Left ventricle myocardium inferior (tissue), 1 donor: ENCODE data around the gene DDX23. TPM values are rescaled to one million over a fixed set of nuclear protein-coding genes. Genes with fewer than 3 reads are reported as not detected.
"Not testable (repeated sequence)": the region's sequence is repeated elsewhere in the genome, so short reads cannot be mapped to it uniquely, and the experiment has no call there.

ENCODE experiments used
- DNase-seq: peaks from one replicate; pipeline ENCODE4 v3.0.0-alpha.2; 2020
- H3K27ac ChIP-seq: fragments of 200-600 bp; replicated peaks from 2 replicates; pipeline ENCODE4 v1.8.0; 2021
- H3K27me3 ChIP-seq: fragments of 200-600 bp; 2 replicates; pipeline ENCODE4 v1.8.0; 2021; ENCODE audit warnings: low read depth
- H3K36me3 ChIP-seq: fragments of 200-600 bp; 2 replicates; pipeline ENCODE4 v1.8.0; 2021
- H3K4me1 ChIP-seq: fragments of 200-600 bp; 2 replicates; pipeline ENCODE4 v1.8.0; 2021
- H3K4me3 ChIP-seq: fragments of 200-600 bp; 2 replicates; pipeline ENCODE4 v1.8.0; 2021; ENCODE audit warnings: mild to moderate bottlenecking, moderate library complexity
- H3K9me3 ChIP-seq: fragments of 200-600 bp; replicated peaks from 2 replicates; pipeline ENCODE4 v1.8.0; 2021
- intact Hi-C: fragments of 100-400 bp; cut with micrococcal nuclease; formaldehyde crosslinking; loops from one replicate; pipeline ENCODE4 v1.11.0; 2022
- total RNA-seq: library from RNA; stranded (reverse); fragmentation: NEBNext Ultra II Directional; extraction: Animal tissue kit (Norgen Biotek cat#: 25700); gene quantifications from one replicate; pipeline ENCODE4 v1.2.1, GENCODE V29; 2021
- TF ChIP-seq, protein P1 (sequence below): fragments of 200-600 bp; IDR thresholded peaks from 2 replicates; pipeline ENCODE4 v1.8.0; 2021; ENCODE audit warnings: antibody characterized with exemption, mild to moderate bottlenecking, borderline replicate concordance
- donor health status: DM: no; HTN: yes; CAD: no; lungs with severe emphysema.

Gene DDX23
- total RNA-seq, 1 donor from 2014 or later, result 36.6 TPM

DNA sequence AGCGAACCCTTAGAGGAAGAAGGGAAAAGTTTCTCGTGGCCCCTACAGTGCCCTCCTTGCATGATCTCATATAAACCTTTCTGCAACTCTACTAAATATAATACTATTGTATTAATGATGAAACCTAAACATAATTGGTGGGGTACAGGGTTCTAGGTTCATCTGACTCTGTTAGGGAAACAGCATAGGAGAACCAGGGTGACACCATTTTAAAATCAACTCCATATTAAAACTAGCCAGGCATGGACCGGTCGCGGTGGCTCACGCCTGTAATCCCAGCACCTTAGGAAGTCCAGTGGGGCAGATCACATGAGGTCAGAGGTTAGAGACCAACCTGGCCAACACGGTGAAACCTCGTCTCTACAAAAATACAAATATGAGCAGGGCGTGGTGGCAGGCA is 28.7 kb upstream of the DDX23 start:
- H3K9me3 ChIP-seq, result no peaks in the 10 kb centered on the region
- TF ChIP-seq, protein P1, sequence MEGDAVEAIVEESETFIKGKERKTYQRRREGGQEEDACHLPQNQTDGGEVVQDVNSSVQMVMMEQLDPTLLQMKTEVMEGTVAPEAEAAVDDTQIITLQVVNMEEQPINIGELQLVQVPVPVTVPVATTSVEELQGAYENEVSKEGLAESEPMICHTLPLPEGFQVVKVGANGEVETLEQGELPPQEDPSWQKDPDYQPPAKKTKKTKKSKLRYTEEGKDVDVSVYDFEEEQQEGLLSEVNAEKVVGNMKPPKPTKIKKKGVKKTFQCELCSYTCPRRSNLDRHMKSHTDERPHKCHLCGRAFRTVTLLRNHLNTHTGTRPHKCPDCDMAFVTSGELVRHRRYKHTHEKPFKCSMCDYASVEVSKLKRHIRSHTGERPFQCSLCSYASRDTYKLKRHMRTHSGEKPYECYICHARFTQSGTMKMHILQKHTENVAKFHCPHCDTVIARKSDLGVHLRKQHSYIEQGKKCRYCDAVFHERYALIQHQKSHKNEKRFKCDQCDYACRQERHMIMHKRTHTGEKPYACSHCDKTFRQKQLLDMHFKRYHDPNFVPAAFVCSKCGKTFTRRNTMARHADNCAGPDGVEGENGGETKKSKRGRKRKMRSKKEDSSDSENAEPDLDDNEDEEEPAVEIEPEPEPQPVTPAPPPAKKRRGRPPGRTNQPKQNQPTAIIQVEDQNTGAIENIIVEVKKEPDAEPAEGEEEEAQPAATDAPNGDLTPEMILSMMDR, result no peak
- no peak overlapping the region for H3K27ac ChIP-seq
- DNase-seq, result no peak
- no peaks in the 10 kb centered on the region for H3K36me3 ChIP-seq
- intact Hi-C loops, result no loop called here
- peaks cover 21% of the 10 kb centered on the region for H3K4me1 ChIP-seq
- peaks cover 22% of the 10 kb centered on the region for H3K27me3 ChIP-seq
- H3K4me3 ChIP-seq, result no peak overlapping the region

- TF ChIP-seq, protein P1, result no peak
- no peaks in the 10 kb centered on the region for H3K36me3 ChIP-seq
- H3K4me1 ChIP-seq, result peaks cover 18% of the 10 kb centered on the region
- H3K4me3 ChIP-seq, result no peak overlapping the region
- intact Hi-C loops, result no loop called here
- H3K27ac ChIP-seq, result no peak overlapping the region
- no peak for DNase-seq
- H3K9me3 ChIP-seq, result no peaks in the 10 kb centered on the region
- peaks cover 22% of the 10 kb centered on the region for H3K27me3 ChIP-seq
These were observed 26.6 kb upstream of the DDX23 start for GRCh38 chr12:48878548-48878947.

DNA sequence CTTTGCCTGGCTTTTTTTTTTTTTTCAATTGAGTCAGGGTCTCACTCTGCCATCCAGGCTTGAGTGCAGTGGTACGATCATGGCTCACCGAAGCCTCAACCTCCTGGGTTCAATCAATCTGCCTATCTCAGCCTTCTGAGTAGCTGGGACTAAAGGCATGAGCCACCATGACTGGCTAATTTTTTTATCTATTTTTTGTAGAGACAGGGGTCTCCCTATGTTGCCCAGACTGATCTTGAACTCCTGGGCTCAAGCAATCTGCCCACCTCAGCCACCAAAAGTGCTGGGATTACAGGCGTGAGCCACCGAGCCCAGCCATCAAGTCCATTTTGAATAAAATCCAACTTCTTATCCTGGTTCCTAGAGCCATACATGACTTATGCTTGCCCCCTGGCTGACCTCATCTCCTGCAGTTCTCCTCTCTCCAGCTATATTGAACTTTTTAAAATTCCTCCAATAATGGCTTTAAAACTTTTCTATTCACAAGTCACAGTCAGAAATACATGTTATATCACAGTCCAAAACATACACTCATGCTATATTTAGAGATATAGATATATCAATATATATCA is 24.1 kb upstream of the DDX23 start:
- Histone ChIP-seq H3K4me3 (no peak overlapping the region), H3K36me3 (no peaks in the 10 kb centered on the region), H3K27ac (no peak overlapping the region), H3K4me1 (no peaks in the 10 kb centered on the region), H3K27me3 (peaks cover 18% of the 10 kb centered on the region), H3K9me3 (no peaks in the 10 kb centered on the region)
- no peak for DNase-seq
- intact Hi-C loops, result no loop called here
- TF ChIP-seq, protein P1, result no peak

GRCh38 chr12:48873534-48873933 is 21.6 kb upstream of the DDX23 start:
- H3K4me3 ChIP-seq, intact Hi-C loops, H3K9me3 ChIP-seq, H3K4me1 ChIP-seq, H3K36me3 ChIP-seq, H3K27me3 ChIP-seq, DNase-seq, H3K27ac ChIP-seq: not testable (repeated sequence)

DNA sequence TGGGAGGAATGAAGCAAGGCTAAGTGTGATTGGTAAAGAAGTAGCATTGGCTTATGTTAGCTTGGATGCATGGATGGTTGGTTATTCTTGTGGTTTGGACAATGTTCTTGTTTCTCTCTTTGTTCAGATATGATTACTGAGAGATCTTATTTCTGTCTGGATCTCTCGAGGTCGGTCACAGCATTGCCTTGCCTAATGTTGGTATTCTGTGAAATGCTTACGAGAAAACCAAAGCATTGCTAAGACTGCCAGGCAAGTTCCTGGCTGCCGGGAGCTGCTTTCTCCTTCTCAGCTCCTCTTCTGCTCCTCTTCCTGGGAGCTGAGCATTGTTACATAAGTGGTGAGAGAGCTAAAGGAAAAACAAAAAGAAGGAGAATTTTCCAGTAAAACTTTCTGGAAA is 21.1 kb upstream of the DDX23 start:
- DNase-seq, result no peak
- intact Hi-C loops, result no loop called here

DNA sequence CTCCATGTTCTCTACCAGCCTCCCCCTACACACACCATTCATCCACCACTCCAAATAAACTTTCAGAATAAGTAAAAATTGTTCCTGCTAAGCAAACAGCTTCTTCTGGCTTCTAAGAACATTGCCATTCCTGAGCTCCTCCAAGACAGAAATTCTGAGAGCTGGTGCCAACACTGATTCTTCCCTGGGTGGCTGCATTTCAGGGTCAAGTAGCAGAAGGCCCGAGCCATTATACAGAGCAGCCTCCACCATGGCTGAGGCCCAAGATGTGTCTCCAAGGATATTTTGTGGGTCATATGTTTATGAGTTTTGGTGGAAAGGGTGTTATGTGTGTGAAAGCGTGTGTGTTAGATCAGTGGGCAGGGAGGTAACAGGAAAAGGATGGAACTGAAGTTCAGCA is 17.2 kb upstream of the DDX23 start:
- Histone ChIP-seq H3K36me3 (no peaks in the 10 kb centered on the region), H3K27ac (no peak overlapping the region), H3K9me3 (no peaks in the 10 kb centered on the region), H3K4me1 (peaks cover 14% of the 10 kb centered on the region), H3K4me3 (no peak overlapping the region), H3K27me3 (no peaks in the 10 kb centered on the region)
- TF ChIP-seq, protein P1, result no peak
- intact Hi-C loops, result no loop called here
- DNase-seq, result no peak

More for the DNA sequence above, 21.1 kb upstream of the DDX23 start:
- H3K9me3 ChIP-seq, result no peaks in the 10 kb centered on the region
- H3K36me3 ChIP-seq, result no peaks in the 10 kb centered on the region
- no peaks in the 10 kb centered on the region for H3K4me1 ChIP-seq
- H3K27me3 ChIP-seq, result no peaks in the 10 kb centered on the region
- no peak overlapping the region for H3K27ac ChIP-seq
- TF ChIP-seq, protein P1, result no peak
- no peak overlapping the region for H3K4me3 ChIP-seq
